ENCODE measurements around the gene PEX11B.

The PEX11B gene

DNA sequence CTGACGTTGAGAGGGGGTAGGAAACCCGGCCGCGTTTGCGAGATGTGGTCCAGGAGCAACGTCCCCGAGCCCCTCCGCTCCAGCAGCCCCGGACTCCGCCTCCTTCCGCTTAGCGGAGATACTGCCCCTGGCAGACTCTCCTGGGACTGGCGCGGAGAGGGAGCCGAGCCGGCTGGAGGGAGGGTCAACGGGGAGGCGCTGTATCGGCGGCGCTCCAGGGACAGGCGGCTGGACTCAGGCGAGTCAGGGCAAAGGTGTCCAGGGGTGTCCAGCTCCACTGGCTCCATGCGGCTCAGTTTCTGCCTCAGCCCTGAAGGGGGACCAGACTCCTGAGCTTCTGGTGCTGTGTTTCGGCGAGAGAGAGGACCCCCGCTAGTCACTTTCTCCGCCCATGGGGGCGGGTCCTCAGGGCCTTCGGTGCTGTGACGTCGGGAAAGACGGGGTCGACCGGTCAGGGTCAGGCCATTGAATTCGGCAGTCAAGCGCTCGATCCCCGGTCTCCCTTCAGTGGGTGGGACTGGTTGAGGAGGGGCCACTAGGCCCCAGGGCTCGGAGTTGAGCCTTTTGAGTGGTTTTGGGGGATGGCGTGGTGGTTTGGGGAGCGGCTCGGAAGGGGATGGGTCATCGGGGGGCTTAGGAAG lies 42.1 kb upstream of the PEX11B start (continued):
- TF ChIP-seq ZNF416 (tag by site-specific recombination; IDR thresholded peaks at IDR 0.05) (no peak), ZNF292 (tag by site-specific recombination; IDR thresholded peaks at IDR 0.05; ENCODE audit: borderline replicate concordance, low read depth) (no peak), ZNF366 (tag by site-specific recombination; conservative IDR thresholded peaks at IDR 0.05) (no peak), ZNF211 (tag by site-specific recombination; IDR thresholded peaks at IDR 0.05; ENCODE audit: low read depth) (no peak), ZNF24 (tag by site-specific recombination; IDR thresholded peaks at IDR 0.05) (no peak), GLI4 (tag by site-specific recombination; IDR thresholded peaks at IDR 0.05) (no peak), ZNF548 (tag by site-specific recombination; IDR thresholded peaks at IDR 0.05) (no peak), TRIM28 (IDR thresholded peaks at IDR 0.05; ENCODE audit: borderline replicate concordance, low read length) (no peak), ZNF501 (tag by site-specific recombination; IDR thresholded peaks at IDR 0.05) (no peak), ZNF768 (tag by site-specific recombination; IDR thresholded peaks at IDR 0.05) (no peak), ZNF843 (tag by site-specific recombination; IDR thresholded peaks at IDR 0.05) (no peak), ZBTB8A (tag by site-specific recombination; IDR thresholded peaks at IDR 0.05) (no peak), ZNF510 (tag by site-specific recombination; IDR thresholded peaks at IDR 0.05; ENCODE audit: insufficient replicate concordance) (no peak), ZNF23 (tag by site-specific recombination; IDR thresholded peaks at IDR 0.05; ENCODE audit: borderline replicate concordance) (no peak), ZNF175 (tag by site-specific recombination; IDR thresholded peaks at IDR 0.05) (no peak), ZNF544 (tag by site-specific recombination; IDR thresholded peaks at IDR 0.05) (no peak), ZNF146 (tag by site-specific recombination; IDR thresholded peaks at IDR 0.05) (no peak), WT1 (tag by site-specific recombination; IDR thresholded peaks at IDR 0.05) (peak; percentile 58), ZNF112 (tag by site-specific recombination; IDR thresholded peaks at IDR 0.05) (no peak), ZNF48 (tag by site-specific recombination; IDR thresholded peaks at IDR 0.05) (no peak), ZNF202 (tag by site-specific recombination; IDR thresholded peaks at IDR 0.05; ENCODE audit: borderline replicate concordance) (no peak), ZNF335 (tag by site-specific recombination; conservative IDR thresholded peaks at IDR 0.05) (peak; percentile 95), ZNF677 (tag by site-specific recombination; IDR thresholded peaks at IDR 0.05) (no peak), GLIS1 (tag by site-specific recombination; IDR thresholded peaks at IDR 0.05) (peak; percentile 67), ZFHX2 (tag by site-specific recombination; conservative IDR thresholded peaks at IDR 0.05) (no peak), ZNF37A (tag by site-specific recombination; IDR thresholded peaks at IDR 0.05) (no peak), REPIN1 (tag by site-specific recombination; IDR thresholded peaks at IDR 0.05; ENCODE audit: low read depth) (no peak)
- TF ChIP-seq, protein P1, sequence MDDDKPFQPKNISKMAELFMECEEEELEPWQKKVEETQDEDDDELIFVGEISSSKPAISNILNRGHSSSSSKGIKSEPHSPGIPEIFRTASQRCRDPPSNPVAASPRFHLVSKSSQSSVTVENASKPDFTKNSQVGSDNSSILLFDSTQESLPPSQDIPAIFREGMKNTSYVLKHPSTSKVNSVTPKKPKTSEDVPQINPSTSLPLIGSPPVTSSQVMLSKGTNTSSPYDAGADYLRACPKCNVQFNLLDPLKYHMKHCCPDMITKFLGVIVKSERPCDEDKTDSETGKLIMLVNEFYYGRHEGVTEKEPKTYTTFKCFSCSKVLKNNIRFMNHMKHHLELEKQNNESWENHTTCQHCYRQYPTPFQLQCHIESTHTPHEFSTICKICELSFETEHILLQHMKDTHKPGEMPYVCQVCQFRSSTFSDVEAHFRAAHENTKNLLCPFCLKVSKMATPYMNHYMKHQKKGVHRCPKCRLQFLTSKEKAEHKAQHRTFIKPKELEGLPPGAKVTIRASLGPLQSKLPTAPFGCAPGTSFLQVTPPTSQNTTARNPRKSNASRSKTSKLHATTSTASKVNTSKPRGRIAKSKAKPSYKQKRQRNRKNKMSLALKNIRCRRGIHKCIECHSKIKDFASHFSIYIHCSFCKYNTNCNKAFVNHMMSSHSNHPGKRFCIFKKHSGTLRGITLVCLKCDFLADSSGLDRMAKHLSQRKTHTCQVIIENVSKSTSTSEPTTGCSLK (tag by site-specific recombination; IDR thresholded peaks at IDR 0.05): no peak
- TF ChIP-seq, protein P2, sequence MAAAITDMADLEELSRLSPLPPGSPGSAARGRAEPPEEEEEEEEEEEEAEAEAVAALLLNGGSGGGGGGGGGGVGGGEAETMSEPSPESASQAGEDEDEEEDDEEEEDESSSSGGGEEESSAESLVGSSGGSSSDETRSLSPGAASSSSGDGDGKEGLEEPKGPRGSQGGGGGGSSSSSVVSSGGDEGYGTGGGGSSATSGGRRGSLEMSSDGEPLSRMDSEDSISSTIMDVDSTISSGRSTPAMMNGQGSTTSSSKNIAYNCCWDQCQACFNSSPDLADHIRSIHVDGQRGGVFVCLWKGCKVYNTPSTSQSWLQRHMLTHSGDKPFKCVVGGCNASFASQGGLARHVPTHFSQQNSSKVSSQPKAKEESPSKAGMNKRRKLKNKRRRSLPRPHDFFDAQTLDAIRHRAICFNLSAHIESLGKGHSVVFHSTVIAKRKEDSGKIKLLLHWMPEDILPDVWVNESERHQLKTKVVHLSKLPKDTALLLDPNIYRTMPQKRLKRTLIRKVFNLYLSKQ (tag by site-specific recombination; IDR thresholded peaks at IDR 0.05; ENCODE audit: borderline replicate concordance): no peak
- TF ChIP-seq, protein P3, sequence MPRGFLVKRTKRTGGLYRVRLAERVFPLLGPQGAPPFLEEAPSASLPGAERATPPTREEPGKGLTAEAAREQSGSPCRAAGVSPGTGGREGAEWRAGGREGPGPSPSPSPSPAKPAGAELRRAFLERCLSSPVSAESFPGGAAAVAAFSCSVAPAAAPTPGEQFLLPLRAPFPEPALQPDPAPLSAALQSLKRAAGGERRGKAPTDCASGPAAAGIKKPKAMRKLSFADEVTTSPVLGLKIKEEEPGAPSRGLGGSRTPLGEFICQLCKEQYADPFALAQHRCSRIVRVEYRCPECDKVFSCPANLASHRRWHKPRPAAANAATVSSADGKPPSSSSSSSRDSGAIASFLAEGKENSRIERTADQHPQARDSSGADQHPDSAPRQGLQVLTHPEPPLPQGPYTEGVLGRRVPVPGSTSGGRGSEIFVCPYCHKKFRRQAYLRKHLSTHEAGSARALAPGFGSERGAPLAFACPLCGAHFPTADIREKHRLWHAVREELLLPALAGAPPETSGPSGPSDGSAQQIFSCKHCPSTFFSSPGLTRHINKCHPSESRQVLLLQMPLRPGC (tag by site-specific recombination; IDR thresholded peaks at IDR 0.05): no peak
- TF ChIP-seq, protein P4, sequence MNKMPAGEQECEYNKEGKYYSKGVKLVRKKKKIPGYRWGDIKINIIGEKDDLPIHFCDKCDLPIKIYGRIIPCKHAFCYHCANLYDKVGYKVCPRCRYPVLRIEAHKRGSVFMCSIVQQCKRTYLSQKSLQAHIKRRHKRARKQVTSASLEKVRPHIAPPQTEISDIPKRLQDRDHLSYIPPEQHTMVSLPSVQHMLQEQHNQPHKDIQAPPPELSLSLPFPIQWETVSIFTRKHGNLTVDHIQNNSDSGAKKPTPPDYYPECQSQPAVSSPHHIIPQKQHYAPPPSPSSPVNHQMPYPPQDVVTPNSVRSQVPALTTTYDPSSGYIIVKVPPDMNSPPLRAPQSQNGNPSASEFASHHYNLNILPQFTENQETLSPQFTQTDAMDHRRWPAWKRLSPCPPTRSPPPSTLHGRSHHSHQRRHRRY (tag by site-specific recombination; IDR thresholded peaks at IDR 0.05): no peak
- TF ChIP-seq, protein P5, sequence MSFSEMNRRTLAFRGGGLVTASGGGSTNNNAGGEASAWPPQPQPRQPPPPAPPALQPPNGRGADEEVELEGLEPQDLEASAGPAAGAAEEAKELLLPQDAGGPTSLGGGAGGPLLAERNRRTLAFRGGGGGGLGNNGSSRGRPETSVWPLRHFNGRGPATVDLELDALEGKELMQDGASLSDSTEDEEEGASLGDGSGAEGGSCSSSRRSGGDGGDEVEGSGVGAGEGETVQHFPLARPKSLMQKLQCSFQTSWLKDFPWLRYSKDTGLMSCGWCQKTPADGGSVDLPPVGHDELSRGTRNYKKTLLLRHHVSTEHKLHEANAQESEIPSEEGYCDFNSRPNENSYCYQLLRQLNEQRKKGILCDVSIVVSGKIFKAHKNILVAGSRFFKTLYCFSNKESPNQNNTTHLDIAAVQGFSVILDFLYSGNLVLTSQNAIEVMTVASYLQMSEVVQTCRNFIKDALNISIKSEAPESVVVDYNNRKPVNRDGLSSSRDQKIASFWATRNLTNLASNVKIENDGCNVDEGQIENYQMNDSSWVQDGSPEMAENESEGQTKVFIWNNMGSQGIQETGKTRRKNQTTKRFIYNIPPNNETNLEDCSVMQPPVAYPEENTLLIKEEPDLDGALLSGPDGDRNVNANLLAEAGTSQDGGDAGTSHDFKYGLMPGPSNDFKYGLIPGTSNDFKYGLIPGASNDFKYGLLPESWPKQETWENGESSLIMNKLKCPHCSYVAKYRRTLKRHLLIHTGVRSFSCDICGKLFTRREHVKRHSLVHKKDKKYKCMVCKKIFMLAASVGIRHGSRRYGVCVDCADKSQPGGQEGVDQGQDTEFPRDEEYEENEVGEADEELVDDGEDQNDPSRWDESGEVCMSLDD (tag by site-specific recombination; IDR thresholded peaks at IDR 0.05): no peak; the same call in 1 of the 2 replicates
- TF ChIP-seq, protein P6, sequence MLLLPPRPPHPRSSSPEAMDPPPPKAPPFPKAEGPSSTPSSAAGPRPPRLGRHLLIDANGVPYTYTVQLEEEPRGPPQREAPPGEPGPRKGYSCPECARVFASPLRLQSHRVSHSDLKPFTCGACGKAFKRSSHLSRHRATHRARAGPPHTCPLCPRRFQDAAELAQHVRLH (tag by site-specific recombination; IDR thresholded peaks at IDR 0.05): no peak

All from HEK293 (cell line).